T1000 (cell line): ENCODE measurements around the gene FKBP2.
A peak's percentile ranks its signal among the peaks of the same experiment; 100 is the strongest.

ENCODE experiments used
- DNase-seq: peaks from one replicate; lab custom pipeline; 2025; ENCODE audit warnings: mixed read lengths; lab: John Stamatoyannopoulos, UW

FKBP2 gene

DNA sequence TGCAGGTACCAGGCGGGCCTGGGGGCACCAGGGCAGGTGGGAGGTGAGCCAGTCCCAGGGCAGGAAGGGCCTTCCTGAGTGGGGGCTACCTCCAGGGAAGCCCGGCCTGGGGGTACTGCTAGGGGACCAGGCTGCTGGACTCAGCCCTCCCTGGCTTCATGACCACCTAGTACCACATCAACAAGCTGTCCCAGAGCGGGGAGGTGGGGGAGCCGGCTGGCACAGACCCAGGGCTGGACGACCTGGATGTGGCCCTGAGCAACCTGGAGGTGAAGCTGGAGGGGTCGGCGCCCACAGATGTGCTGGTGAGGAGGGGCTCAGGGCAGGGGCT is 21.6 kb upstream of the FKBP2 start:
- DNase-seq: no peak

DNA sequence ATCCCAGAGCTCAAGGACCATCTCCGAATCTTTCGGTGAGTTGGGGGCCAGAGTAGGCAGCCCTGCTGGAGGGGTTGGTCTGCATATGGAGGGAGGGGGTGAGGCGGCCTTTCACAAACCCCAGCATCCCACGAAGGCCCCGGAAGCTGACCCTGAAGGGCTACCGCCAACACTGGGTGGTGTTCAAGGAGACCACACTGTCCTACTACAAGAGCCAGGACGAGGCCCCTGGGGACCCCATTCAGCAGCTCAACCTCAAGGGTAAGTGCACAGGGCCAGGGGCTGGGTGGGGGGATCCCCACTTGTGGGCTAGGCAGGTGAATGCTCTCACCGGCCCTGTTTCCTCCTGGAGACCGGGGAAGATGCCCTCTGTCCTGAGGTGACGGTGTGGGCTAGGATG is 21.1 kb upstream of the FKBP2 start:
- no peak for DNase-seq

DNA sequence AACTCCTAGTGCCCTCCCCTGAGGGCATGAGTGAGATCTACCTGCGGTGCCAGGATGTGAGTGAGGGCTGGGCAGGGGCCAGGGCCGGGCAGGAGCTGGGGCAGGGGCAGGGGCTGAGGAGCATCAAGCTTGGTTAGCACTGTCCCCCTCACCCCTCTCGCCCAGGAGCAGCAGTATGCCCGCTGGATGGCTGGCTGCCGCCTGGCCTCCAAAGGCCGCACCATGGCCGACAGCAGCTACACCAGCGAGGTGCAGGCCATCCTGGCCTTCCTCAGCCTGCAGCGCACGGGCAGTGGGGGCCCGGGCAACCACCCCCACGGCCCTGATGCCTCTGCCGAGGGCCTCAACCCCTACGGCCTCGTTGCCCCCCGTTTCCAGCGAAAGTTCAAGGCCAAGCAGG is 20.6 kb upstream of the FKBP2 start:
- DNase-seq: no peak

DNA sequence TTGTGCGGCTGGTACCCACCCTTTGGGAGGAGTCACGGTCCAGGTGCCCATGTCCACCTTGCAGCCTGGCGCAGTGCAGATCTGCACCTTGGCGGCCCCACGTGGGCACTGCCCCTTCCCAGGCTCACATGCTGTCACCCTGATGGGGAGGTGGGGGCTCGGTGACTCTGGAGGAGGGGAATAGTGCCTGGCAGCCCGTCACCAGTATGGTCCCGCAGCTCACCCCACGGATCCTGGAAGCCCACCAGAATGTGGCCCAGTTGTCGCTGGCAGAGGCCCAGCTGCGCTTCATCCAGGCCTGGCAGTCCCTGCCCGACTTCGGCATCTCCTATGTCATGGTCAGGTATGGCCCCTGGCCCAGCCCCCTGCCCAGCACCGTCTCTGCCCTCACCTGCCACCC is 20.1 kb upstream of the FKBP2 start:
- no peak for DNase-seq

DNA sequence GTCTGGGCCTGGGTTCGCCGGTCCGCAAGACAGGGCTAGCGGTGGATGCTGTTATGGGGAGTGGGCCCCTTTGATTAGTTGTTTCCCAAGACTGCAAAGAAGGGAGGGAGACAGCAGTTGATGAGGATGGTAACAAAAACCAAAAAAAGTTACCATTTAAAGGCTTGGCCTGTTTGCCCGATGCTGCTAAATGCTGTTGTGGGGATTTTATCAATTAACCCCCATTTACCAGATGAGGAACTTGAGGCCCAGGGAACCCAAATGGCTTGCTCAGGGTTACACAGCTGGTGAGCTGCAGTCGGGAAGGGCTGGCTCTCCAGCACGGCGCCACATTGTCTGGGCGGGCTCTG is 18.3 kb upstream of the FKBP2 start:
- DNase-seq: no peak

DNA sequence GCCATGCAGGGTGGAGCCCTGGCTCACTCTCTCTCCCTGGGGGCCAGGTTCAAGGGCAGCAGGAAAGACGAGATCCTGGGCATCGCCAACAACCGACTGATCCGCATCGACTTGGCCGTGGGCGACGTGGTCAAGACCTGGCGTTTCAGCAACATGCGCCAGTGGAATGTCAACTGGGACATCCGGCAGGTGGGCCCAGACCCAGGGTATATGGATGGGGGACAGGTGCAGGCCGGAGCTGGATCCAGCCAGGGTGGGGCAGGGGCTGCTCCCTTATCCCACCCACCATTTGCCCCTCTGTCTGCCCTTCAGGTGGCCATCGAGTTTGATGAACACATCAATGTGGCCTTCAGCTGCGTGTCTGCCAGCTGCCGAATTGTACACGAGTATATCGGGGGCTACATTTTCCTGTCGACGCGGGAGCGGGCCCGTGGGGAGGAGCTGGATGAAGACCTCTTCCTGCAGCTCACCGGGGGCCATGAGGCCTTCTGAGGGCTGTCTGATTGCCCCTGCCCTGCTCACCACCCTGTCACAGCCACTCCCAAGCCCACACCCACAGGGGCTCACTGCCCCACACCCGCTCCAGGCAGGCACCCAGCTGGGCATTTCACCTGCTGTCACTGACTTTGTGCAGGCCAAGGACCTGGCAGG is 17.8 kb upstream of the FKBP2 start:
- DNase-seq: no peak

DNA sequence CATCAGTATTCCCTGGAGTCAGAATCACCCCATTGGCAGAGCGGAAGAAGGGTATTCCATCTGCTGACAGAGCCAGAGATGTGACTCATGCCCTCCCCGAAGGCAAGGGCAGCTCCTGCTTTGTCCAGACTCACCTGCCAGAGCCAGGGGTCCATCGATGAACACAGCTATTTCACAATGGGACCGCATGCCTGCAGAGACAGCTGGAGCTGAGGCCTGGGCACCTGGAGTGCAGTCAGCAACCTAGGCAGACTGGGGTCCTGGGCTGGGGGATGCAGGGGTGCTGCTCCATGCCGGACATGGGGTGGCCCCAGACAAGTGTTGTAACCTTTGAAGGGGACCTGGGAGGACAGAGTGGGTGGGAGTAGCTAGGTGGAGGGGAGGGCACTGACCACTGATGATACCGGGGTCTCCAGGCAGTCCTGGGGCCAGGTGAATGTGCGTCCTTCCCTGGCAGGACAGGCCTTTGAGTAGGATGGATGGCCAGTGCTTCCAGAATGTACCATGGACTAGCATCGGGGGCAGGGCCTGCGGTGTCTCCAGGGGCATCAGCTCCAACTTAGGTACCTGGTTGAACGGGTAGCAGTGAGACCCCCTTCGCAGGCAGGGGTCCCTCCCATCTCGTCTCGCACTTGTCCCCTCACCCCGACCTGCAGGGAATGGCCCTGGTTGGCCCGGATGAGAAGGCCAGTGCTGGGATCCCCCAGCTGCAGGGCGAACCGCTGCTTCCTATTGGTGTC is 16.6 kb upstream of the FKBP2 start:
- DNase-seq: no peak

DNA sequence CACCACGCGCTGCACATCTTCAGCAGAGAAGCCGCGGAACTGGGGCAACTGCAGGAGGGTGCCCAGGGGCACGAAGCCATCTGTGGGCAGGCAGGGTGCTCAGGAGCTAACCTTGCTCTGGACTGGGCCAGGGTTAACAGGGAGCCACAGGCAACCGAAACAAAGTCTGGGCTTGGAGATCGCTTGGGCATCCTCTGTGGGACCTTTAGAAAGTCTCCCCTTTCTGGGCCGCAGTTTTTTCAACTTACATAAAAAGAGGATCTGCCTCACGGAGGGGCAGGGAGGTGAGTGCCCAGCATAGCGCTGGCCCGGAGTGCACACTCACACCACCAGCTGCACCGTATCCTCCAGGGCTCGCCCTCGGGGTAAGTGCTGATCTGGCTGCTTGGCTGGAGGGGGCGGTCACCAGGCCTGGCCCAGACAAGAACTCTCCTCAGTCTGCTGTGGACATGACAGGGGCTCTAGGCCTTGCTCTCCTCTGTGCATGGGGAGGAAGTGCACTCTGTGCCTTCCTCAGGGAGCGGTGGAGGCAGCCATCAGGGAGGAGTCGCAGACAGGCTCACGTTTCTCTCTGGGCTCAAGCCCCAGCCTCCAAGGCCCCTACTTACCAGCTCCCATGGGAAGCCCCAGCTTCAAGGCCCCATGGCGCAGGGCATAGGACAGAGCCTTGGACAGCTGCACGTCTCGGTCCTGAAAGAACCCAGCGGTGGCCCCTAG is 15.8 kb upstream of the FKBP2 start:
- DNase-seq: no peak

DNA sequence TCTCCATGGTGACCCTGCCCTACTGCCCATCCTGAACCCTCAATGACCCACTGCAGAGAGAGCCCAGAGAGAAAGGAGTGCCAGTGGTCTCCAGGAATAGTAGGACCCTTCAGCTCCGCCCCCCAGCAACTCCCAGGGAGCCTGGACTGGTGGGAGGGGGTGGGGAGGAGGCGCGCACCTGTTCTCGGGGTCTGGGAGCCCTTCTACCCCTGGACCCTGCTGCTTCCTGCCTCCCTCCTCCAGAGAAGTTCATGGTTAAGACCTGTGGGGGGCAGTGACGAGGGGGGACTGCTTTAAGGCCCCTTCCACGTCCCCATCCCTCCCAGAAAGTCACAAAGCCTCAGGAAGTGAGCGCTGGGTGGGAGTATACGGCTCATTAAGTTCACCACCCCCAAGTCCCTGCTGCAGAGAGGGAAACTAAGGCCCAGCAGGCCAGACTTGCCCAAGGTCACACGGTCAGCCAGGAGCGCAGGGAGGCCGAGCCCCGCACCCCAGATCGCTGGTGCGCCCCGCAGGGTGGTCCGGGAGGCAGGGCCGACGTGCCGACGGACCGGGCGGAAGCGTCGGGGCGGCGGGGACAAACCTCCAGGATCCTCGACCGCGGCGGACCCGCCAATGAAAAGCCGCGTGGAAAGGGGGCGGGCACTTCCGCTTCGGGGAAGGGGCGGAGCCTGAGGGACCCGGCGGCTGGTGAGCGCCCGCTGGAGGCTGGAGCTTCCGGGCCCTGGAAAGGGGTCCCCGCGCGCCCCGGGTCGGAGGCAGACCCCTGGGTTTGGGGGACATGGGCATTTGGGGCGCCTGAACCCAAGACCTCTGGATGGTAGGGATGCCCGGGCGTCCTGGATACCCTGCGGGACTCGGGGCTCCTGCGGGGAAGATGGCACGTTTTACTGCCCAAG is 15.0 kb upstream of the FKBP2 start, which contains the start of the genes NUDT22 and TRPT1:
NUDT22 (plus strand) TSS at position 667 of the 899 bp plus-strand sequence. CDS start 379 bp downstream, outside the sequence.
TRPT1 (minus strand) TSS at position 579 of the 899 bp plus-strand sequence; CDS start at position 253, 326 bp downstream.
- DNase-seq: peak; percentile 76

DNA sequence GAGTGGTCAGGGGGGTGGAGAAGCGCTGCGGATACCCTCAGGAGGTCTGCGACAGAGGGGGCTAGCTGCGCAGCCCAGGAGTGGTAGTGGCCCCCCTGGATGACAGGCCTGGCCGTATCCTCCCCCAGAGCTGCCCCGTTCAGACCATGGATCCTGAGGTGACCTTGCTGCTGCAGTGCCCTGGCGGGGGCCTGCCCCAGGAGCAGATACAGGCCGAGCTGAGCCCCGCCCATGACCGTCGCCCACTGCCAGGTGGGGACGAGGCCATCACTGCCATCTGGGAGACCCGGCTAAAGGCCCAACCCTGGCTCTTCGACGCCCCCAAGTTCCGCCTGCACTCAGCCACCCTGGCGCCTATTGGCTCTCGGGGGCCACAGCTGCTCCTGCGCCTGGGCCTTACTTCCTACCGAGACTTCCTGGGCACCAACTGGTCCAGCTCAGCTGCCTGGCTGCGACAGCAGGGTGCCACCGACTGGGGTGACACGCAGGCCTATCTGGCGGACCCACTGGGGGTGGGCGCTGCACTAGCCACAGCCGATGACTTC is 14.3 kb upstream of the FKBP2 start:
- DNase-seq: no peak

DNA sequence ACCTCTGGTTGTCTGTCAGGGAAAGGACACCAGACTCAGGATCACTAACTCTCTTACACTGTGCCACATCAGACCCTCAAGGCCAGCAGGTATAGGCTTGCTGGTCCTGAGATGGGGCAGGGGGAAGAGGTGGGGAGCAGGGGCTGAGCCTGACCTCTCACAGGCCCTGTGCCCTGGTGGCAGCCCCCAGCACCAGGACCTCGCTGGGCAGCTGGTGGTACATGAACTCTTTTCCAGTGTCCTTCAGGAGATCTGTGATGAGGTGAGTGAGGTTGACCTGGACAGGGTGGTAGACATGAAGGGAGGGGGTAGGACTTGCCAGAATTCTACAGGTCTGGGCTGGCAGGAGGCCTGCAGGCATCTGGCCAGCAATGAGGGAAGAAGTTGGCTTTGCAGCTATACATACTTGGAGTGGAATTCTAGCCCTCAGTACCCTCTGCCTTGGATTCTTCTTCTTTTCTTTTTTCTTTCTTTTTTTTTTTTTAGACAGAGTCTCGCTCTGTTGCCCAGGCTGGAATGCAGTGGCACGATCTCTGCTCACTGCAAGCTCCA is 13.4 kb upstream of the FKBP2 start:
- no peak for DNase-seq

DNA sequence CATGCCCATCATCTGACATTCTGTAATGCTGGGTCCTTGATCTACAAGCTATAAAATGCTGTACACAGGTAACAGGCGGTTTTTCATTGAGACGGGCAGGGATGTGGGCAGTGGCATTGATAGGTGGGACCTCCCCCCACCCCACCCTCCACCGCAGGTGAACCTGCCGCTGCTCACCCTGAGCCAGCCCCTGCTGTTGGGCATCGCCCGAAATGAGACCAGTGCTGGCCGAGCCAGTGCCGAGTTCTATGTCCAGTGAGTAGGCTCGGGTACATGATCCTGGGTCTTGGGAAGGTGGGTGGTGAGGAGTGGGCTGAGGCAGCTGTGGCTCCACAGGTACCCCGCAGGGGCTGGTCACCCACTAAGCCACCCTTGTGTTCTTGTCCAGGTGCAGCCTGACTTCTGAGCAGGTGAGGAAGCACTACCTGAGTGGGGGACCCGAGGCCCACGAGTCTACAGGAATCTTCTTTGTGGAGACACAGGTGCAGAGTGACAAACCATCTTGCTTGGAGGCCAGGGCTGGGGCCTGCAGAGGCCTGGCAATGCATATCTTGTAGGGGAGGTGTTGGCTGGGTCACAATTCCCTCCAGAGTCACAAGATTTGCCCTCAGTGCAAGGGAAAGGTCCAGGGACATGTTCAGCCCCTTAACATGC is 11.7 kb upstream of the FKBP2 start:
- no peak for DNase-seq

DNA sequence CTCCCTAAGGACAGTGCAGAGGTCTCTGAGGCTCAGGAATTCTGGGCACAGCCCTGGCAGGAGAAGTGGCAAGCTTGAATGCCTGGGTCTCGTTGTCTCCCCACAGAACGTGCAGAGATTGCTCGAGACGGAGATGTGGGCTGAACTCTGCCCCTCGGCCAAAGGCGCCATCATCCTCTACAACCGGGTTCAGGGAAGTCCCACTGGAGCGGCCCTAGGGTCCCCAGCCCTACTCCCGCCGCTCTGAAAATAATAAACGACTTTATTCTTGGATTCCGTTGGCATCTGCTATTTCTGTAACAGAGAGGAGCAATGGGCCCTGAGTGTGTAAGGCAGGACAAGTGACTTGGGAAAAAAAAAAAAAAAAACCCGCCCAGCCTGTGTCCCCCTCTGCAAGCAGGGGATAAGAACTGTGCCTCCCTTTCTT is 11.1 kb upstream of the FKBP2 start:
- no peak for DNase-seq

DNA sequence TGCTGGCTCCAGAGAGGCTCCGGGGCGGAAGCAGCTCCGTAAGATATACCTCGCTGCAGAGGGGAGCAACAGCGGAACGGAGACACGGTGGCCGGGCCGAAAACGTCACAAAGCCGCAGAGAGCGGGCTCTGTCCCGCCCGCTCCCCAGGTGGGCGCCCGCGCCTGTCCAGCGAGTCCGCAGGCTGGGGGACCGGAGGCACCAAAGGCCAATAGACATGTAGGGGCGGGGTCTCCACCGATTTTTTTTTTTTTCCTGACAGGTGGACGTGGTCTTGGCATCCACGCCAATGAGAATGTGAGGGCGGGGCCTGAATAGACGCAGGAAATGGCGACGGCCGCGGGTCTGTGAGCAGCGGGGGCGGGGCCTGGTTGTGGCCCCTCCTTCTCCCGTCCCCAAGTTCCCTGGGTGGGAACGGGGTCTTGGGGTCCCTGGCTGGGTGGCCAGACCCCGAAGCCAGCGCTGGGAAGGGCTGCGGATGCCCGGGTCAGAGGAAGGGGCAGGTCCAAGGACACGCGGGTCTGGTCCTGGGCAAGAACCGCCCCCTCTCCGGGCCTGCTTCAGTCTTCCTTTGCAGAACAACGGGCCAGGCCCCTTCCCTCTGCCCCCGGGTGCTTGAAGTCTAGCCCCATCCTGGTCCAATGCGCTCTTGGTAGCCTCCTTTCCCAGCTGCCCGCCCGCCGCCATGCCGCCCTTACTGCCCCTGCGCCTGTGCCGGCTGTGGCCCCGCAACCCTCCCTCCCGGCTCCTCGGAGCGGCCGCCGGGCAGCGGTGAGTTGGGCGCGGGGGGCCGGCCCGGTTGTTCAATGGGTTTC is 10.5 kb upstream of the FKBP2 start, which contains the start of gene DNAJC4:
DNAJC4 (plus strand) TSS at position 378 of the 814 bp plus-strand sequence; CDS start at position 685, 307 bp downstream.
- peak; percentile 80 for DNase-seq

DNA sequence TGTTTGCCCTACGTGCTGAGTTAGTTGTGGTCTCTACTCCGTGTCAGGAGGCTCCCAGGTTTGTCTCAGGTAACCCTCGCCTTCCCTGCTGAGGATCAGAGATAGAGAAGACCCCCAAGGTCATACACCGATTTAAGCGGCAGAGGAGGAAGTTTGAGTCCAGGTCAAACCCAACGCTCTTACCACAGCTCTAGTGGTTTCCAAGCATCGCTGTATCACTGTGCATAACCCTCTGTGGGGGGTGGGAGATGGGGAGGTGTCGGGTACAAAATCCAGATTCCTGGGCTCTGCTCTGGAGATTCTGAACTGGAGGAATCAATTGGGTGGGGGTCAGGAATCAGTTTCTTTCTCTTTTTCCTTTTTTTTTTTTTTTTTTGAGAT is 9.9 kb upstream of the FKBP2 start:
- no peak for DNase-seq

DNA sequence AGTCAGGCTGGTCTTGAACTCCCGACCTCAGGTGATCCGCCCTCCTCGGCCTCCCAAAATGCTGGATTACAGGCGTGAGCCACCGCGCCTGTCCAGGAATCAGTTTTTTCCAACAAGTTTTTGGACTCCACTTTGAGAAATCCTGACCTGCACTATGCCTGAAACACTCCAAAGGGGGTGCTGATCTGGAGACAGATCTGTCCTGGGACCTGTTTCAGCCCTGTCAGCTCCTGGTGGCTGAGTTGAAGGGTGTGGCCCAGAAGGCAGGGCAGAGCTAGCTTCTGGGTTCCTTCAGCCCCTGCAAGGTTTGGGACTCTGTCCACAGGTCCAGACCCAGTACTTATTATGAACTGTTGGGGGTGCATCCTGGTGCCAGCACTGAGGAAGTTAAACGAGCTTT is 9.3 kb upstream of the FKBP2 start:
- no peak for DNase-seq

DNA sequence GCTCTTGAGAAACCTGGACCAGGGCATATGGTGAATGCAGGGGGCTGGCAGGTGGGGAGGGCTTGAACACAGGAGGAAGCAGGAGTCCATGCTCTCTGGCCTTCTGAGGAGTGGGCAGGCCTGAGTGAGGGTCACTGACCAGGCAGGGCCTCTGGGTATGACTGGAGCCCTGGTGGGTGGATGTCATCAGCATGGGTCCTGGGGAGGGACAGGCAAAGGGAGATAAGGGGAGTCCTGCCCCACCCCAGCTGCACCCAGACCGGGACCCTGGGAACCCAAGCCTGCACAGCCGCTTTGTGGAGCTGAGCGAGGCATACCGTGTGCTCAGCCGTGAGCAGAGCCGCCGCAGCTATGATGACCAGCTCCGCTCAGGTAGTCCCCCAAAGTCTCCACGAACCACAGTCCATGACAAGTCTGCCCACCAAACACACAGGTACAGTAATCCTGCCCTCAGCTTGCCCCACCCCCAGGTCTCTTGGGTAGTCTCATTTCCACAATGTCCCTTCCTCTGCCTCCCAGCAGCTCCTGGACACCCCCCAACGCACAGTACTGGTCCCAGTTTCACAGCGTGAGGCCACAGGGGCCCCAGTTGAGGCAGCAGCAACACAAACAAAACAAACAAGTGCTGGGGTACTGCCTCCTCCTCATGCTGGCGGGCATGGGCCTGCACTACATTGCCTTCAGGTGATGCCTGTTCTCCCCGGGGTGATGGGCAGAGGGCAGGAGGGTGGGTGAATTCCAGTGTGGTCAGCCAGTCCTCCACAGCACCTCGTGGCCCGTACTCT is 8.5 kb upstream of the FKBP2 start:
- no peak for DNase-seq

DNA sequence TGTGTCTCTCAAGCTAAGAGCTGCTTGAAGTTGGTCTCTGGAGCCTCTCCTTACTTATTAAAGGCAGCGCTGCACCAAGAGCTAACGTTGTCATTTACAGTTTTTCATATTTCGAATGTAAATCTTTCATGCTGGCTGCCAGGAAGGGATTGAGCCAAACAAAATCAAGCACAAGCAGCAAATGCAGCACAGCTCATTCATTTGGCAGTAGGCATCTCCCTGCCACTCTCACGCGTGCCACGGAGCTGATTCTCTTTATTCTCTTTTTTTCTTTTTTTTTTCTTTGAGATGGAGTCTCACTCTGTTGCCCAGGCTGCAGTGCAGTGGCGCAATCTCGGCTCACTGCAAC is 8.0 kb upstream of the FKBP2 start:
- no peak for DNase-seq

DNA sequence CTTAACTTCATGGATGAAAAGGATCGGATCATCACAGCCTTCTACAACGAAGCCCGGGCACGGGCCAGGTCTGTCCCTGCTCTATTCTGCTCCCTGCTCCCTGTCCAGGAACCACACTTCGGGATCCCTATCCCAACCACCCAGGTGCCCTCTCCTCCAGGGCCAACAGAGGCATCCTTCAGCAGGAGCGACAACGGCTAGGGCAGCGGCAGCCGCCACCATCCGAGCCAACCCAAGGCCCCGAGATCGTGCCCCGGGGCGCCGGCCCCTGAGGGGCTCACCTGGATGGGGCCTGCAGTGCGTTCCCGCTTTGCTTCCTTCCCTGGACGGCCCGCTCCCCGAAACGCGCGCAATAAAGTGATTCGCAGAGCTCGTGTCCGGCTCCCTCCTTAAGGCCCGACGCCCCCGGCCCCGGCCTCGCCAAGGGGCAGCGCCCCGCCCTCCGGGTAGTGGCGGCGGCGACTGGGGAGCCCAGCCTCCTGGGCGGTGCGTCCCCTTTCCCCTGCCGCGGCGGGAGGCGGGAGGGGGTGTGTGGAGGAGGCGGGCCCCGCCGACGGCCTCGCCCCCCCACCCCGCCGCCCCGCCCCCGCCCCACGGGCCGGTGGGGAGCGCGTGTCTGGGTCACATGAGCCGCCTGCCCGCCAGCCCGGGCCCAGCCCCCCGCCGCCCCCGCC is 6.8 kb upstream of the FKBP2 start, which contains the start of gene VEGFB:
VEGFB (plus strand) TSS at position 672 of the 674 bp plus-strand sequence. CDS start 250 bp downstream, outside the sequence.
- DNase-seq: peak; percentile 27
